OCI-LY7 (cell line): ENCODE data around the gene MYO1B. TPM values are rescaled to one million over a fixed set of nuclear protein-coding genes. Genes with fewer than 3 reads are reported as not detected.

Experiments
- BruUV-seq: library from RNA; stranded (reverse); fragments of 400-500 nt; replicated peaks from 2 replicates; lab custom pipeline; 2021; lab: Mats Ljungman, UMichigan
- CTCF ChIA-PET: fragments of 300-600 bp; sonication (Branson Sonifier 250); formaldehyde crosslinking; loops from one replicate; lab custom pipeline; 2022; ENCODE audit warnings: antibody characterized with exemption; ENCODE audit not compliant: unreplicated experiment; lab: Charles Lee
- POLR2A ChIA-PET: fragments of 300-600 bp; sonication (Branson Sonifier 250); formaldehyde crosslinking; loops from one replicate; lab custom pipeline; 2022; ENCODE audit warnings: antibody characterized with exemption; lab: Charles Lee
- DNase-seq: peaks from one replicate; pipeline ENCODE4 v3.0.0-alpha.2; 2015; ENCODE audit warnings: low spot score
- H2AFZ ChIP-seq: fragments of 200-600 bp; sonication (generic), shearing (Covaris generic); 2 replicates; pipeline ENCODE4 v1.6.1; 2014; ENCODE audit warnings: mild to moderate bottlenecking, antibody characterized with exemption, low read length, moderate library complexity
- H3K27ac ChIP-seq: fragments of 200-600 bp; sonication (generic); 2 replicates; pipeline ENCODE4 v1.5.1; 2014; ENCODE audit warnings: mixed run types, low read depth, mild to moderate bottlenecking, moderate library complexity, low read length, inconsistent platforms; ENCODE audit not compliant: poor library complexity, severe bottlenecking
- H3K36me3 ChIP-seq: fragments of 200-600 bp; sonication (generic); 2 replicates; pipeline ENCODE4 v1.6.1; 2014; ENCODE audit warnings: mild to moderate bottlenecking, antibody characterized with exemption, low read length, moderate library complexity, mixed read lengths; ENCODE audit not compliant: insufficient read depth
- H3K4me1 ChIP-seq: fragments of 200-600 bp; sonication (generic); 2 replicates; pipeline ENCODE4 v1.5.1; 2014; ENCODE audit warnings: mild to moderate bottlenecking, low read length; ENCODE audit not compliant: insufficient read depth, poor library complexity, severe bottlenecking
- H3K4me2 ChIP-seq: fragments of 200-600 bp; sonication (generic); 2 replicates; pipeline ENCODE4 v1.6.1; 2014; ENCODE audit warnings: mild to moderate bottlenecking, low read length
- H3K4me3 ChIP-seq: fragments of 200-600 bp; sonication (generic); 2 replicates; pipeline ENCODE4 v1.5.1; 2014; ENCODE audit warnings: mild to moderate bottlenecking, low read depth, low read length; ENCODE audit not compliant: poor library complexity, severe bottlenecking
- H3K79me2 ChIP-seq: fragments of 200-600 bp; sonication (generic); 2 replicates; pipeline ENCODE4 v1.6.1; 2016; ENCODE audit warnings: low read depth, mild to moderate bottlenecking, low read length, moderate library complexity, mixed read lengths; ENCODE audit not compliant: insufficient read depth
- H3K9me2 ChIP-seq: fragments of 200-600 bp; sonication (generic); 2 replicates; pipeline ENCODE4 v1.6.1; 2016; ENCODE audit warnings: mild to moderate bottlenecking, low read length, mixed read lengths; ENCODE audit not compliant: insufficient read depth
- H3K9me3 ChIP-seq: fragments of 200-600 bp; sonication (generic); 2 replicates; pipeline ENCODE4 v1.6.1; 2014; ENCODE audit warnings: mild to moderate bottlenecking, mixed run types, low read length, mixed read lengths
- H4K20me1 ChIP-seq: fragments of 200-600 bp; sonication (generic); 2 replicates; pipeline ENCODE4 v1.6.1; 2014; ENCODE audit warnings: mild to moderate bottlenecking, antibody characterized with exemption, low read length, moderate library complexity, mixed read lengths; ENCODE audit not compliant: insufficient read depth
- EZH2phosphoT487 ChIP-seq: fragments of 200-600 bp; sonication (generic); IDR thresholded peaks from 2 replicates; pipeline ENCODE4 v1.6.1; 2018; ENCODE audit warnings: low read depth, borderline replicate concordance, mild to moderate bottlenecking, mixed run types, antibody characterized with exemption, low read length, moderate library complexity, mixed read lengths
- intact Hi-C: fragments of 100-400 bp; cut with micrococcal nuclease; formaldehyde crosslinking; loops from one replicate; pipeline ENCODE4 v1.10.0; 2022; ENCODE audit not compliant: unreplicated experiment
- total RNA-seq, 2 experiments: library from RNA; depleted of rRNA in 1 of 2; stranded (reverse); fragments of >200 nt in 1 of 2; shearing (Covaris generic) in 1 of 2; gene quantifications; 2 replicates each; pipeline ENCODE4 v1.2.3, GENCODE V29; 2014 to 2022
- TF ChIP-seq, protein P1 (sequence below): fragments of 200-600 bp; sonication (generic); conservative IDR thresholded peaks from 2 replicates; pipeline ENCODE4 v1.5.1; 2014; ENCODE audit warnings: mild to moderate bottlenecking, antibody characterized with exemption, low read length, moderate library complexity, mixed read lengths

The MYO1B gene
- total RNA-seq, 2 experiments from 2014 or later, result not detected

DNA sequence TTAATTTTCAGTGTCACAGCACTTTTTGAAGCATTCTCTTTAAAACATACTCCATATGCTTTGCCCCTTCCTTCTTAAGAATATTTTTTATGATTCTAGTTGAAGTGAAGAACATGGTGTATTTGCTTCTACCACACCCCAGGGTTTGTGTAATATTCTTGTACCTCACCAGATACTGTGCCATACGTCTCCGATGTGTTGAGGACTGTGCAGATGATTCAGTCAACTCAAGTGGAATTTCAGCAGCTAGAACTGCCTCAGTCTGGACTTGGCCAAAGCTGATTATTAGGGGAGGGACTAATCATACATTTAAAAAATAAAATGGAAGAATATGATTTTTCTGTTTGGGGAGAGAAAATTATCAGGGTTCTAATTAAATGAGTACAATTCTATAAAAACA lies 115.7 kb downstream of the MYO1B start:
- BruUV-seq, result no TSS peak
- Histone ChIP-seq H3K4me3 (no peak overlapping the region), H3K79me2 (no peaks in the 10 kb centered on the region), H3K27ac (no peak overlapping the region), H4K20me1 (no peaks in the 10 kb centered on the region), H3K9me3 (no peaks in the 10 kb centered on the region), H3K4me2 (no peak overlapping the region), H2AFZ (no peak overlapping the region), H3K9me2 (no peaks in the 10 kb centered on the region), H3K36me3 (no peaks in the 10 kb centered on the region), H3K4me1 (no peaks in the 10 kb centered on the region)
- CTCF ChIA-PET, result no interaction called here
- POLR2A ChIA-PET, result interaction anchor here (0.6 kb wide), 1 partner anchor 1839 kb away, joined by 3 read pairs; no protein-coding TSS in a partner anchor
- intact Hi-C loops, result no loop called here
- no peak for TF ChIP-seq EZH2phosphoT487
- TF ChIP-seq, protein P1, sequence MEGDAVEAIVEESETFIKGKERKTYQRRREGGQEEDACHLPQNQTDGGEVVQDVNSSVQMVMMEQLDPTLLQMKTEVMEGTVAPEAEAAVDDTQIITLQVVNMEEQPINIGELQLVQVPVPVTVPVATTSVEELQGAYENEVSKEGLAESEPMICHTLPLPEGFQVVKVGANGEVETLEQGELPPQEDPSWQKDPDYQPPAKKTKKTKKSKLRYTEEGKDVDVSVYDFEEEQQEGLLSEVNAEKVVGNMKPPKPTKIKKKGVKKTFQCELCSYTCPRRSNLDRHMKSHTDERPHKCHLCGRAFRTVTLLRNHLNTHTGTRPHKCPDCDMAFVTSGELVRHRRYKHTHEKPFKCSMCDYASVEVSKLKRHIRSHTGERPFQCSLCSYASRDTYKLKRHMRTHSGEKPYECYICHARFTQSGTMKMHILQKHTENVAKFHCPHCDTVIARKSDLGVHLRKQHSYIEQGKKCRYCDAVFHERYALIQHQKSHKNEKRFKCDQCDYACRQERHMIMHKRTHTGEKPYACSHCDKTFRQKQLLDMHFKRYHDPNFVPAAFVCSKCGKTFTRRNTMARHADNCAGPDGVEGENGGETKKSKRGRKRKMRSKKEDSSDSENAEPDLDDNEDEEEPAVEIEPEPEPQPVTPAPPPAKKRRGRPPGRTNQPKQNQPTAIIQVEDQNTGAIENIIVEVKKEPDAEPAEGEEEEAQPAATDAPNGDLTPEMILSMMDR, result no peak
- DNase-seq, result no peak

- H3K4me3 ChIP-seq, result no peak overlapping the region
- intact Hi-C loops, result no loop called here
- CTCF ChIA-PET, result no interaction called here
- no peaks in the 10 kb centered on the region for H3K9me2 ChIP-seq
- H2AFZ ChIP-seq, result no peak overlapping the region
- no peaks in the 10 kb centered on the region for H4K20me1 ChIP-seq
- TF ChIP-seq, protein P1, result no peak
- TF ChIP-seq EZH2phosphoT487, result no peak
- no TSS peak for BruUV-seq
- no peak overlapping the region for H3K27ac ChIP-seq
- no peaks in the 10 kb centered on the region for H3K79me2 ChIP-seq
- no peak overlapping the region for H3K4me2 ChIP-seq
- H3K4me1 ChIP-seq, result no peaks in the 10 kb centered on the region
- no peaks in the 10 kb centered on the region for H3K36me3 ChIP-seq
- H3K9me3 ChIP-seq, result no peaks in the 10 kb centered on the region
- POLR2A ChIA-PET, result interaction anchor here (1.0 kb wide), 1 partner anchor 17 kb away, joined by 3 read pairs; no protein-coding TSS in a partner anchor
- no peak for DNase-seq
Measured at GRCh38 chr2:191362841-191363240, 117.6 kb downstream of the MYO1B start.

GRCh38 chr2:191363267-191363666 lies 118.1 kb downstream of the MYO1B start:
- intact Hi-C loops, result no loop called here
- TF ChIP-seq, protein P1, result no peak
- H2AFZ ChIP-seq, result no peak overlapping the region
- POLR2A ChIA-PET, result interaction anchor here (0.9 kb wide), 1 partner anchor 28 kb away, joined by 3 read pairs; no protein-coding TSS in a partner anchor
- no peaks in the 10 kb centered on the region for H3K9me3 ChIP-seq
- CTCF ChIA-PET, result no interaction called here
- no peaks in the 10 kb centered on the region for H4K20me1 ChIP-seq
- no TSS peak for BruUV-seq
- no peaks in the 10 kb centered on the region for H3K4me1 ChIP-seq
- DNase-seq, result no peak
- no peaks in the 10 kb centered on the region for H3K36me3 ChIP-seq
- no peak overlapping the region for H3K4me3 ChIP-seq
- no peaks in the 10 kb centered on the region for H3K9me2 ChIP-seq
- H3K79me2 ChIP-seq, result no peaks in the 10 kb centered on the region
- H3K27ac ChIP-seq, result no peak overlapping the region
- H3K4me2 ChIP-seq, result no peak overlapping the region
